NK-92 (cell line): Measurements from ENCODE around the gene SMIM8.
"Not testable (repeated sequence)": the region's sequence is repeated elsewhere in the genome, so short reads cannot be mapped to it uniquely, and the experiment has no call there.

ENCODE experiments used
- DNase-seq: peaks from one replicate; lab custom pipeline; 2025; ENCODE audit not compliant: unreplicated experiment; lab: John Stamatoyannopoulos, UW

SMIM8 gene

DNA sequence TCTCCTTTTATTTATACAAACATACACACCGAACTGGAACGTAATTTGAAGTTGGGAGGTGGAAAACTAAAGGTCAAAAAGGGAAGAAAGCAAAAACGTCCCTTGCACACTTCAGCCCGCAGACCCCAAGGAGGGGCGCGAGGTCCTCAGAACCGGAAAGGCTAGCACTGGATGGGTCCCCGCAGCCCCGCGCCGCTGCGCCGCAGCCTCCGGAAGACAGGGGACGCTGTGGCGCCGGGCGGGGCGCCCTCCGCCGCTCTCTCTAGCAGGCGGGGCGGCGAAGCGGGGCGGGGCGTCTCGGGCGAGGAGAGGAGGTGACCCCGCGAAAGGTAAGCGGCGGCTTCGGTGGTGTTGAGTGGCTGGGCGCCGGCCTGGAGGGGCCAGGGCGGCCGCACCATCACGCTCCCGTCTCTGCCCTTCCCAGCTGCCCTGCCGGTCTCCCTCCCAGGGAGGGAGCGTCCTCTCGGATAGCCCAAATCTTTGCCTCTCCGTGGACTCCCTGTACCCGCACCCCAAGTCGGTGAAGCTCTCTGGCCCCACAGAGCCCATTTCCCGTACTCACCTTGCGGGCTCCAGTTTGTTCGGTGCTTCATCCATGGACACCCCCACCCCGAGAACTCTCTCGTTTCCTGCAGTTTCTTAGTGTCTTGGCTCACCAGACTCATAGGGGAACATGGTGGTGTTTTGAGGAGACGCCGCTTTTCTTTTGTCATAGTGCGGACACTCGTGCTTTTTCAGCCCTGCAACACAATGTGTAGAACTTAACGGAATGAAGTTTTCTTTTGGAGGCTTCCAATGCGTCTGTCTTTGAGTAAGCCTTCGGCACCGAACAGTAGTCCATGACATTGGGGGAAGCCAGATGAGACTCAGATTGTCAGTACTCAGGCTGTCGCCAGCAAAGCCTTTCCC lies at the start of gene SMIM8:
Gene SMIM8 (plus strand): TSS at position 285 of the 909 bp plus-strand sequence. CDS start 14,444 bp downstream, outside the sequence.
- DNase-seq, result peak; percentile 18

DNA sequence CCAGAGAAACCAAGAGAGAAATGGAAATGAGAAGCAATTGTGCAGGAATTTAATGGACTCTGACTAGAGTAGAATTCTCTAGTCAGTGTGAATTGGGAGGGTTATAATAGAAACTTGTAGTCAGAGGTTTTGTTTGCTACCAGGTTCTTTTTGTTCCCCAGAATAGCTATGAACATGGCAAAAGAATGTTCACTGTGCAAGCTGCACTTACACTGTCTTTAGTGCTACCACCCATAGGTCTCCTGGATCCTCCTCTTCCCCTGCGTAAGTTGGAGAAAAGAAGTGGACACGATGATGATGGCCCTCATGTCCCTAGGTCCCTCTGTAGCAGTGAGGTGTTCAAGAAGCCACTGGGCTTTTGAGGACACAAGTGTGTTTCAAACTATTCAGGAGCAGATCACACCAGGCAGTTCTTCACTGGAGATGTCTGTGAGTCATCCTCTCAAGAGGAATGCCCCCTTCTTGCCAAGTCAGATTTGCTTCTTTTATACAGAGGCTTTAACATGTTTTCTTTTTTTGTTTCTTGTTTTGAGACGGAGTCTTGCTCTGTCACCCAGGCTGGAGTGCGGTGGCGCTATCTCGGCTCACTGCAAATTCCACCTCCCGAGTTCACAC lies 47.6 kb upstream of the SMIM8 start:
- no peak for DNase-seq

- no peak for DNase-seq
Observed at GRCh38 chr6:87276624-87277023, 45.8 kb upstream of the SMIM8 start.

DNA sequence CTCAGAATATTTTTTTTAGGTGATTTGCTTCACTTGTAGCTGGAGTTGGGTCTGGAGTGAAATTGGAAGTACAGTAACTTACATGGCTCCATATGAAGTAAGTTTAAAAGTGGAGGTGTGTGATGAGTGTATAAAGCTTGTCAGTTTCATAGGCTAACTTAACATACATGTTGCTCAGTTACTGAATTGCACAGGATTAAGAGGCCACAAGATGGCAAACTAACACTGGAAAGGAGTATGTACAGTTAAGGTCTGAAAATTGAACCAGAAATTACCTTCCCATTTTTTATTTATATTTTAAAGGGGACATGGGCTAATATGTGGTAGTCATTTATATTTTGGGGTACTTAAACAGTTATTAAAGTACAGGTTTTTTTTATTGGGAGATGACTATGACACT lies 45.3 kb upstream of the SMIM8 start:
- no peak for DNase-seq

DNA sequence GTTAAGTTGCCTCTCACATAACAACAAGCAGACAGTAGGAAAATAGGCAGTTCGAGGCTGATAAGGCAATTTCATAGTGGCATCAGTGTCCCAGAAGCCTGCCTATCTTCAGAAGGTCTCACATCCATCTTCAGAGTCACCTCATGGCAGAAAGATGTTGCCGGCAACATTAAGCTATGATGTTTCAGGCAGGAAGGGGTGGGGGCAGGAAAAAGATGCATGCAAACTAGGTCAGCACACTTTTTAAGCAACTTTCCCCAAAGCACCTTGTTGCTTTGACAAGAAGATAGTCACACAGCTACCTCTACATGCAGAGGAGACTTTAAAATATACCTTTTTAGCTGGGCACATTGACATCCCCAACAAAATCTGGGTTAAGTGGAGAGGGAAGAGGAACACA lies 43.2 kb upstream of the SMIM8 start:
- DNase-seq, result no peak

GRCh38 chr6:87281426-87281825 lies 41.0 kb upstream of the SMIM8 start:
- DNase-seq, result no peak

DNA sequence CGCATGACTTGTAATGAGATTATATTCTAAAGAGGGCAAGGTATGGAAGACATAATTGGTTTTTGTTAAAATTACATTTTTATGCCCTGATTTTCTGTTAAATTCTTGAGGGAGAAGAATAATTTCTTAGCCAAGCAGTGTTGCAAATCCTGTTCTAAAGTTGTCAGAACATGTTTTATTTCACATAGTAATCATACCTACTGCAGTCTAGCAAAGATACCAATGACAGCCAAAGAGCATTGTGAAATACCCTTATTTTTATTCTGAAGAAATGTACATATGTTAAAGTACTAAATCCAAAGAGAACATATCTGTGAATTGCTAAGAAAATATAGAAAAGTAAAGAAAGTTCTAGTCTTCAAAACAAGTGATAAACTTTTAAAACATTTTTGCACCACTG lies 39.6 kb upstream of the SMIM8 start:
- no peak for DNase-seq

- DNase-seq, result no peak
Observed at GRCh38 chr6:87283461-87283860, 38.9 kb upstream of the SMIM8 start.

DNA sequence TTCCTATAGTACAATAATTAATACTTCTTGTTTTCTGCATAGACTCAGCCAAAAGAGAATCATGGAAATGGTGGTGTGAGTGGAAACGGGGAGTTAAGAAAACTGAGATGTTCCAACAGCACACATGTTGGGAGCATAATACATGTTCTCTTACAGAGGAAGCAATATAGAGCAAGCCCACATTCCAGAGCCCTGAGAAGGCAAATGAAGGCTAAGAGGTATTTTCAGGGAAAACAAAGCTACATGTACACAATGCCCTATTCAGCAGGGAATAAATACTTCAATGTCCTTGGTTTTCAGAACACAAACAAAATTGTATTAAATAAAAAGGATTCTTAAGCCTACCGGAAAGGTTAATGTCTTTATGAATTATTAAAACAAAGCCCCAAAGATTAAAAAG lies 35.1 kb upstream of the SMIM8 start:
- no peak for DNase-seq

GRCh38 chr6:87289571-87289970 lies 32.8 kb upstream of the SMIM8 start:
- DNase-seq, result no peak

- DNase-seq, result no peak
Observed at GRCh38 chr6:87291883-87292282, 30.5 kb upstream of the SMIM8 start.

GRCh38 chr6:87293526-87293925 lies 28.9 kb upstream of the SMIM8 start:
- DNase-seq, result no peak

- DNase-seq, result no peak
Observed at GRCh38 chr6:87297119-87297518, 25.3 kb upstream of the SMIM8 start.

DNA sequence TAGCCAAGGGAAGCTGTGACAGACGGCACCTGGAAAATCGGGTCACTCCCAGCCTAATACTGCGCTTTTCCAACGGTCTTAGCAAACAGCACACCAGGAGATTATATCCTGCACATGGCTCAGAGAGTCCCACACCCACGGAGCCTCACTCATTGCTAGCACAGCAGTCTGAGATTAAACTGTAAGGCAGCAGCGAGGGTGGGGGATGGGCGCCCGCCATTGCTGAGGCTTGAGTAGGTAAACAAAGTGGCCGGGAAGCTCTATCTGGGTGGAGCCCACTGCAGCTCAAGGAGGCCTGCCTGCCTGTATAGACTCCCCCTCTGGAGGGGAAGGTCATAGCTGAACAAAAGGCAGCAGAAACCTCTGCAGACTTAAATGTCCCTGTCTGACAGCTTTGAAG lies 21.1 kb upstream of the SMIM8 start:
- DNase-seq, result not testable (repeated sequence)

- DNase-seq, result no peak
Observed at GRCh38 chr6:87308970-87309369, 13.4 kb upstream of the SMIM8 start.

DNA sequence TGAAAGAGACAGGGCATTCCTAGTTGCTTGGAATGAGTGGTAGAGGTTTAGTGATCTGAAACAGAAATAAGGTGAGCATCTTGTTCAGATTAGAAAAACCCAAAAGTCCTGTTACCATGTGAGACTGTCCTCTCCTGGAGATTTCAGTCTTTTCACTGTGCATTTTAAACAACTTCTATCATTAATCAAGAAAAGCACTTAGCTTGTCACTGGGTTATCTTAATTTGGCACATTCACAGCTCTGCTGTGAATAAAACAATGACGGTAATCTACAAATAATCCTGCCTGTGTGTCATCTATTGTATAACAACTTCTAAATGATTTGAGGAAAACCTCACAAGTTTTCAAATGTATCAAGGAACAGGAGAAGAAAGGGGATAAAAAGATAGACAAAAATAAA lies 9.5 kb upstream of the SMIM8 start:
- no peak for DNase-seq

DNA sequence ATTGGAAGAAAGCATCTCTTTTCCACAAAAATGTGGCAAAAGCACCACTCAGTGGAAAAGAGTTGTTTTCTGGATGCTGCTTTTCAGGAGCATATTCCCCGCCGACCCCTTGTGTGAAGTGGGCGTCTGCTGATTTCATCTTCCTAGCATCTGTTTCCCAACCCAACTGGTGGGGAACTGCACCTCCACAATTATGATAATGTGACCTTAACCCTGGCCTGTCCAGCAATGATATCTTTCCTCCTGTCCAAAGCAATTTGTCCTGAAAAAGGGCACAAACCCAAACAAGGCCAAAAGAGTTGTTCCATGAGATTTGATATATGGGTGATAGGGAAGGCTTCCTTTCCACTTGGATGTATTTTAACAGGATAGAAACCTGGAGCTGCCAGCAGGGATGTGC lies 7.3 kb upstream of the SMIM8 start:
- no peak for DNase-seq

- no peak for DNase-seq
Observed at GRCh38 chr6:87319271-87319987, 3.0 kb upstream of the SMIM8 start.

DNA sequence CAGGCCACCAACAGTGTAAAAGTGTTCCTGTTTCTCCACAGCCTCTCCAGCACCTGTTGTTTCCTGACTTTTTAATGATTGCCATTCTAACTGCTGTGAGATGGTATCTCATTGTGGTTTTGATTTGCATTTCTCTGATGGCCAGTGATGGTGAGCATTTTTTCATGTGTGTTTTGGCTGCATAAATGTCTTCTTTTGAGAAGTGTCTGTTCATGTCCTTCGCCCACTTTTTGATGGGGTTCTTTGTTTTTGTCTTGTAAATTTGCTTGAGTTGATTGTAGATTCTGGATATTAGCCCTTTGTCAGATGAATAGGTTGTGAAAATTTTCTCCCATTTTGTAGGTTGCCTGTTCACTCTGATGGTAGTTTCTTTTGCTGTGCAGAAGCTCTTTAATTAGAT lies 1.5 kb downstream of the SMIM8 start:
- DNase-seq, result not testable (repeated sequence)

DNA sequence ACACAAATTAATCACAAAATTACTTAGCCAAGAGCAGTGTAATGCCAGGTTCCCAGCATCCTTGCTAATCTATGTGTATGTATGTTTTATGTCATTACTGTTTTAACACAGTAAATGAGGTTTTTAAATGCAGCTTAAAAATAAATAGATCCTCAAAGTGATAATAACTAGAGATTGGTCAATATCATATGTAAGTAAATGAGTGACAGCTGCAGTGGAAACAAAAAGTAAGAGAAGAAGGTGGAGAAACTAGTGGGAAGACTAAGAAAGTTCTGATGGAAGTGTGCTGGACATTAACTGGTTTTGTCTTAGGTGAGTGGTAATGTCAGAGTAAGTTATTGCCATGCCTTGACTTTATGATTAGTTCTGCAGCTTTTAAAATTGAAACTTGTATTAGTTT lies 8.6 kb downstream of the SMIM8 start:
- no peak for DNase-seq

GRCh38 chr6:87333033-87333432 lies 10.6 kb downstream of the SMIM8 start:
- no peak for DNase-seq
